ENCODE data around the gene DMRTB1. TPM values are rescaled to one million over a fixed set of nuclear protein-coding genes. Genes with fewer than 3 reads are reported as not detected.

Gene DMRTB1
- total RNA-seq, 4 donors from 2014 or later: not detected

- TF ChIP-seq CTCF (IDR thresholded peaks at IDR 0.05; ENCODE audit: low read depth): no peak
Observed at GRCh38 chr1:53449021-53449420, 10.2 kb upstream of the DMRTB1 start.

GRCh38 chr1:53449693-53450092, 9.5 kb upstream of the DMRTB1 start:
- no peak for TF ChIP-seq CTCF (IDR thresholded peaks at IDR 0.05; ENCODE audit: low read depth)

GRCh38 chr1:53450225-53450624, 9.0 kb upstream of the DMRTB1 start:
- TF ChIP-seq CTCF (IDR thresholded peaks at IDR 0.05; ENCODE audit: low read depth): no peak

GRCh38 chr1:53454019-53454418, 5.2 kb upstream of the DMRTB1 start:
- TF ChIP-seq CTCF (IDR thresholded peaks at IDR 0.05; ENCODE audit: low read depth): no peak

GRCh38 chr1:53455364-53455991, 3.7 kb upstream of the DMRTB1 start:
- no peak for TF ChIP-seq CTCF (IDR thresholded peaks at IDR 0.05; ENCODE audit: low read depth)

GRCh38 chr1:53458634-53459033, 565 bp upstream of the DMRTB1 start:
- no peak for TF ChIP-seq CTCF (IDR thresholded peaks at IDR 0.05; ENCODE audit: low read depth)

- TF ChIP-seq CTCF (IDR thresholded peaks at IDR 0.05; ENCODE audit: low read depth): no peak
Observed at GRCh38 chr1:53460211-53460634, 1.0 kb downstream of the DMRTB1 start.

Measured in subcutaneous adipose tissue (tissue), 4 donors.